ENCODE results near the gene BTG4. TPM values are rescaled to one million over a fixed set of nuclear protein-coding genes. Genes with fewer than 3 reads are reported as not detected.

Gene BTG4
- total and polyA plus RNA-seq, 9 of the 15 experiments (the other 6 are each of a cell fraction or from before 2014, with no cell fraction given) = not detected

DNA sequence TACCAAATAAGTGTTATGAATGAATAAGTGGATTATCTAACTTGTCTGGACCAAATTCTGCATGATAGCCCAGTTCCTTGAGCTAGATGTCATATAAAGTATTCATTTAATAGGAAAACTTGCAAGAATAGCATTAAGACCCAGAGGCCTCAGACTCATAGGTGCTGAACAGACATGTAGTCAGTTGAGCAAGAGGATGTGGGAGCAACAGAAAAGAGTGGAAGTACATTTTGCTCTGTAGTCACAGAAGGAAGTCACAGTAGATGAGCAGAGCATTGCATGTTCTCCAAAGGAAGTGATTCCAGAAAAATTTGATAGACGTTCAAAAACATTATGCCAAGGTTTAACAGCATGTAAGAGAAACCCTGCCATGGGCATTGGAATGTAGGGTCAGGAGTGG, 11.9 kb upstream of the BTG4 start (continued):
- TF ChIP-seq ZBTB40 (IDR thresholded peaks at IDR 0.05) = no peak
- no peak for TF ChIP-seq ZBTB40 (CRISPR knock-in tag; IDR thresholded peaks at IDR 0.05)
- TF ChIP-seq HDAC3 (IDR thresholded peaks at IDR 0.05; ENCODE audit: borderline replicate concordance, partially characterized antibody) = no peak
- no peak for TF ChIP-seq IRF2 (CRISPR knock-in tag; IDR thresholded peaks at IDR 0.05)
- no peak for TF ChIP-seq PHB2 (IDR thresholded peaks at IDR 0.05; ENCODE audit: low read depth)
- TF ChIP-seq ZNF408 (CRISPR knock-in tag; IDR thresholded peaks at IDR 0.05; ENCODE audit: low read depth) = no peak

All from K562 (cell line).